Subcutaneous abdominal adipose tissue (tissue), 5 donors: ENCODE measurements around the gene CXCL6.

Experiments
- H3K27ac ChIP-seq: one replicate; pipeline ENCODE4 v1.7.0; 2013; ENCODE audit warnings: low read depth, mild to moderate bottlenecking, inconsistent platforms, low read length, moderate library complexity
- H3K27me3 ChIP-seq, 5 donors: one replicate each; pipeline ENCODE4 v1.7.0; 2013; ENCODE audit warnings: low read length in 5 of 5, inconsistent platforms in 1 of 5; ENCODE audit not compliant: control insufficient read depth in 5 of 5, insufficient read depth in 4 of 5
- H3K36me3 ChIP-seq, 5 donors: one replicate each; pipeline ENCODE4 v1.7.0; 2013; ENCODE audit warnings: low read length in 5 of 5; ENCODE audit not compliant: control insufficient read depth in 5 of 5, insufficient read depth in 5 of 5
- H3K4me1 ChIP-seq, 5 donors: one replicate each; pipeline ENCODE4 v1.7.0; 2013; ENCODE audit warnings: low read length in 5 of 5, mild to moderate bottlenecking in 3 of 5, moderate library complexity in 1 of 5; ENCODE audit not compliant: control insufficient read depth in 5 of 5, insufficient read depth in 5 of 5
- H3K4me3 ChIP-seq, 5 donors: one replicate each; pipeline ENCODE4 v1.7.0; 2013; ENCODE audit warnings: low read length in 5 of 5, low read depth in 1 of 5
- H3K9ac ChIP-seq, 5 donors: one replicate each; pipeline ENCODE4 v1.7.0; 2013; ENCODE audit warnings: low read length in 5 of 5, mild to moderate bottlenecking in 4 of 5, moderate library complexity in 3 of 5
- H3K9me3 ChIP-seq, 5 donors: one replicate each; pipeline ENCODE4 v1.7.0; 2013; ENCODE audit warnings: low read length in 5 of 5; ENCODE audit not compliant: control insufficient read depth in 5 of 5
- donor health status: healthy.
- donor health status: healthy.
- donor health status: healthy.
- donor health status: healthy.
- donor health status: healthy.

CXCL6 gene

DNA sequence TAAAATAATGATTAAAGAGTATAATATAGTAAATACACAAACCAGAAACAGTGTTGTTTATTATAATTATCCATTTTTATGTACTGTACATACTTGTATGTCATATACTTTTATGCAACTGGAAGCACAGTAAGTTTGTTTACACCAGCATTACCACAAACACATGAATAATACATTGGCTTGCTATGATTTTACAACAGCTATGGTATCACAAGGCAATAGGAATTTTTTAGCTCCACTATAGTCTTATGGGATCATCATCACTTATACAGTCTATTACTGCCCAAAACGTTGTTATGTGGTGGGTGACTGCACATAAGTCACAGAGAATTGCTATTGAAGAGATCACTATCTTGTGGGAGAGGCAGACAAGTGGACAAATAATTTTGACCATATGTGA lies 14.8 kb downstream of the CXCL6 start:
- Histone ChIP-seq H3K27ac (no peak overlapping the region), H3K9me3 (no peaks in the 10 kb centered on the region), H3K36me3 (no peaks in the 10 kb centered on the region), H3K27me3 (peaks cover 5 to 14% (median 12%) of the 10 kb centered on the region in 5 donors), H3K9ac (no peak overlapping the region), H3K4me1 (peaks cover 2 to 9% (median 7%) of the 10 kb centered on the region in 5 donors), H3K4me3 (no peak overlapping the region)

GRCh38 chr4:73852771-73853170 lies 16.3 kb downstream of the CXCL6 start:
- Histone ChIP-seq H3K4me3 (no peak overlapping the region), H3K4me1 (peaks cover 0 to 9% (median 7%) of the 10 kb centered on the region in 5 donors), H3K27ac (no peak overlapping the region), H3K27me3 (peaks cover 5 to 14% (median 12%) of the 10 kb centered on the region in 5 donors), H3K36me3 (no peaks in the 10 kb centered on the region), H3K9ac (no peak overlapping the region), H3K9me3 (no peaks in the 10 kb centered on the region)

- peak within 1 kb of the TSS in 1 of 5 donors; percentile 34 for H3K4me3 ChIP-seq
- H3K9me3 ChIP-seq, result no peaks in the 10 kb centered on the region
- H3K4me1 ChIP-seq, result peaks cover 0 to 9% (median 7%) of the 10 kb centered on the region in 5 donors
- H3K27ac ChIP-seq, result no peak within 1 kb of the TSS
- peaks cover 5 to 14% (median 10%) of the 10 kb centered on the region in 5 donors for H3K27me3 ChIP-seq
- H3K36me3 ChIP-seq, result no peaks in the 10 kb centered on the region
- H3K9ac ChIP-seq, result no peak within 1 kb of the TSS
Observed at GRCh38 chr4:73853246-73853704, 16.8 kb downstream of the CXCL6 start, which contains the start of gene PF4V1. Gene PF4V1, plus strand, starts transcription at chr4:73853296. Its CDS starts 67 bp downstream, at chr4:73853363.

GRCh38 chr4:73853718-73854473 lies 17.4 kb downstream of the CXCL6 start:
- Histone ChIP-seq H3K4me3 (no peak overlapping the region), H3K27ac (no peak overlapping the region), H3K36me3 (no peaks in the 10 kb centered on the region), H3K9me3 (no peaks in the 10 kb centered on the region), H3K27me3 (peaks cover 5 to 14% (median 10%) of the 10 kb centered on the region in 5 donors), H3K4me1 (peaks cover 0 to 9% (median 7%) of the 10 kb centered on the region in 5 donors), H3K9ac (no peak overlapping the region)

DNA sequence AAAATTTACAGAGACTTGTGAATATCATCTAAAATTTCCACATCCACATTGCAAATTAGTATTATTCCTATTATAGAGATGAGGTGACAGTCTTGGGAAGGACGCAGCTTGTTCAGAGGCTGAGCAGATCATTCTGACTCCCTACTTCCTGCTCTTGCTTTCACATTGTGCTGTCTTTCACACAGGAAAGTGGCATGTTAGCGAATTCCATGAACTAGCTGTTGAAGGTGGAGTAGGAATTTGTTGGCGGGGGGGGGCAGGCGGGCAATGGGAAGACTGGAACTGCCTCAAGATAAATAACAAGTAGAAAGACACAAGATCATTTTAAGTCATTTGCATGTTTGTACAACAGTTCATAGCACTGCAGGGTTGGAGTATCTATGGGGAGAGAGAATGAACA lies 18.9 kb downstream of the CXCL6 start:
- H3K9me3 ChIP-seq, result no peaks in the 10 kb centered on the region
- H3K4me1 ChIP-seq, result peaks cover 0 to 9% (median 7%) of the 10 kb centered on the region in 5 donors
- no peak overlapping the region for H3K4me3 ChIP-seq
- H3K9ac ChIP-seq, result no peak overlapping the region
- H3K36me3 ChIP-seq, result no peaks in the 10 kb centered on the region
- H3K27ac ChIP-seq, result no peak overlapping the region
- peaks cover 5 to 14% (median 10%) of the 10 kb centered on the region in 5 donors for H3K27me3 ChIP-seq

DNA sequence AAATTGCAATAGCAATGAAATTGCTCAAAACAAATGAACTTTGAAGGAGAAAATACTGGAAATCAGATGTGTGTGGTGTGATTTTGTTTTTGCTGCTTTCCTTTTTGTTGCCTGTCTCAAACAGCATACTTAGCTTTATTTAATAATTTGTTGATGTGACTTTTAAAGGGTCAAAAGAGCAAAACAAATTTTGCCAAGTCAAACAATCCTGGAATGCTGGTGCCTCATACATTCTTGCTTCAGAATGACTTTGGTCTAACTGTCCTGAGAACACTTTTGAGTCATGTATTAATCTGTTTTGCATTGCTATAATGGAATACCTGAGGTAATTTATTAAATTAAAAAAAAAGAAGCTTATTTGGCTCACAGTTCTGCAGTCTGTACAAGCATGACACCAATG lies 20.0 kb downstream of the CXCL6 start:
- Histone ChIP-seq H3K9ac (no peak overlapping the region), H3K36me3 (no peaks in the 10 kb centered on the region), H3K27ac (no peak overlapping the region), H3K9me3 (no peaks in the 10 kb centered on the region), H3K4me1 (peaks cover 0 to 9% (median 7%) of the 10 kb centered on the region in 5 donors), H3K4me3 (no peak overlapping the region), H3K27me3 (peaks cover 5 to 14% (median 10%) of the 10 kb centered on the region in 5 donors)

DNA sequence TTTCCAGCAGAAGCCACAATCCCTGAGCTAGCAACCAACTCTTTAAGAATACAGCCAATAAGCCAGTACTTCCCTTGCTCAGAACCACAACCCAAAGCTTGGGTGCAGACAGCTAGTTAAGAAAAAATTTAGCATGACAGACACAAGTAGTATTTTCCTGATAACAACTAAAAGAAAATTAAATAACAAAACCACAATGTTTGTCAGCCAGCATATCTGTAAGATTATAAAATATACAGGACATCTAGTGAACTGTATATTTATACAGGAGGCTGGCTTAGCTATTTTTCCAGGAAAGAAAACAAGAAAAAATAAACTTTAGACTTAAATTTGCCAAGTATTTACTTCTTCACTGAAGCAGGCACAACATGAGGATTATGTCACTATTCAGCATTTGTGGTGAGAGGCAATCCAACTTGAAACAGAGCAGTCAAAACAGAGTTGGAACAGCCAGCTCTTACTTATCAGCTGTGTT lies 23.2 kb downstream of the CXCL6 start:
- H3K9ac ChIP-seq, result no peak overlapping the region
- H3K4me3 ChIP-seq, result no peak overlapping the region
- no peaks in the 10 kb centered on the region for H3K36me3 ChIP-seq
- peaks cover 0 to 10% (median 0%) of the 10 kb centered on the region in 5 donors for H3K4me1 ChIP-seq
- no peak overlapping the region for H3K27ac ChIP-seq
- no peaks in the 10 kb centered on the region for H3K9me3 ChIP-seq
- H3K27me3 ChIP-seq, result no peaks in the 10 kb centered on the region

- Histone ChIP-seq H3K27ac (no peak overlapping the region), H3K9me3 (no peaks in the 10 kb centered on the region), H3K36me3 (no peaks in the 10 kb centered on the region), H3K4me3 (no peak overlapping the region), H3K27me3 (no peaks in the 10 kb centered on the region), H3K9ac (no peak overlapping the region), H3K4me1 (peaks cover 0 to 10% (median 0%) of the 10 kb centered on the region in 5 donors)
Observed at GRCh38 chr4:73860181-73860580, 23.7 kb downstream of the CXCL6 start.

GRCh38 chr4:73860917-73861316 lies 24.4 kb downstream of the CXCL6 start:
- H3K9ac ChIP-seq, result no peak overlapping the region
- no peak overlapping the region for H3K27ac ChIP-seq
- no peaks in the 10 kb centered on the region for H3K9me3 ChIP-seq
- H3K27me3 ChIP-seq, result no peaks in the 10 kb centered on the region
- H3K4me3 ChIP-seq, result no peak overlapping the region
- peaks cover 0 to 10% (median under 1%) of the 10 kb centered on the region in 5 donors for H3K4me1 ChIP-seq
- no peaks in the 10 kb centered on the region for H3K36me3 ChIP-seq

GRCh38 chr4:73862322-73862721 lies 25.8 kb downstream of the CXCL6 start:
- Histone ChIP-seq H3K9me3 (no peaks in the 10 kb centered on the region), H3K27ac (no peak overlapping the region), H3K9ac (no peak overlapping the region), H3K4me1 (peaks cover 0 to 18% (median 4%) of the 10 kb centered on the region in 5 donors), H3K27me3 (no peaks in the 10 kb centered on the region), H3K4me3 (no peak overlapping the region), H3K36me3 (no peaks in the 10 kb centered on the region)
